Thyroid gland (tissue), 4 donors: Measurements from ENCODE around the gene TSG101. TPM values are rescaled to one million over a fixed set of nuclear protein-coding genes. Genes with fewer than 3 reads are reported as not detected.

Source experiments
- DNase-seq, 2 donors: peaks; one replicate each; pipeline ENCODE4 v3.0.0-alpha.2; 2019
- H3K27ac ChIP-seq, 3 donors: fragments of 200-600 bp; sonication (generic); 1 replicate in 2 of 3; 2 replicates in 1 of 3; pipeline ENCODE4 v1.5.1; 2016 to 2019; ENCODE audit warnings: mild to moderate bottlenecking in 1 of 3, moderate library complexity in 1 of 3
- H3K27me3 ChIP-seq: fragments of 200-600 bp; sonication (generic); one replicate; pipeline ENCODE4 v1.5.1; 2019
- H3K36me3 ChIP-seq, 2 donors: fragments of 200-600 bp; sonication (generic); one replicate each; pipeline ENCODE4 v1.5.1; 2016 to 2019
- H3K4me1 ChIP-seq, 2 donors: fragments of 200-600 bp; sonication (generic); one replicate each; pipeline ENCODE4 v1.5.1; 2017 to 2019
- H3K4me3 ChIP-seq, 3 donors: fragments of 200-600 bp; sonication (generic); replicated peaks in 1 of 3; 1 replicate in 2 of 3; 2 replicates in 1 of 3; pipeline ENCODE4 v1.5.1; 2016; ENCODE audit warnings: mild to moderate bottlenecking in 1 of 3
- H3K9me3 ChIP-seq: fragments of 200-600 bp; sonication (generic); one replicate; pipeline ENCODE4 v1.5.1; 2017
- CTCF ChIP-seq, 6 experiments: fragments of 200-600 bp in 3 of 6; fragments of 450-650 bp in 3 of 6; sonication (generic) in 3 of 6; IDR thresholded peaks; one replicate each; pipeline ENCODE4 v1.5.1; 2016 to 2019; ENCODE audit warnings: antibody characterized with exemption in 6 of 6, mild to moderate bottlenecking in 2 of 6, inconsistent platforms in 1 of 6, moderate library complexity in 1 of 6
- POLR2A ChIP-seq, 2 donors: fragments of 450-650 bp; IDR thresholded peaks; one replicate each; pipeline ENCODE4 v1.6.1; 2017; ENCODE audit warnings: antibody characterized with exemption in 2 of 2, mild to moderate bottlenecking in 2 of 2, moderate library complexity in 1 of 2
- WGBS, 2 donors: methylation state at CpG; one replicate each; pipeline ENCODE4 v1.1.5; 2017; 5-methylcytosine and 5-hydroxymethylcytosine counted together
- intact Hi-C: fragments of 100-400 bp; cut with DNase I; formaldehyde crosslinking; loops from one replicate; pipeline ENCODE4 v1.15.1; 2023
- total RNA-seq, 4 donors: library from RNA; depleted of rRNA; stranded (reverse); fragments of >200 nt; gene quantifications; one replicate each; pipeline ENCODE4 v1.2.3, GENCODE V29; 2016

Gene TSG101
- total RNA-seq, 4 donors from 2014 or later, result 71.5 to 147 (median 99.3) TPM

GRCh38 chr11:18461909-18462308 lies 64.8 kb downstream of the TSG101 start:
- intact Hi-C loops, result no loop called here
- Histone ChIP-seq H3K27me3 (no peaks in the 10 kb centered on the region), H3K27ac (no peak overlapping the region), H3K36me3 (no peaks in the 10 kb centered on the region), H3K4me1 (no peaks in the 10 kb centered on the region), H3K9me3 (no peaks in the 10 kb centered on the region), H3K4me3 (no peak overlapping the region)
- WGBS, 2 donors, result 95 to 98% methylated on average over 6 of the region's 6 CpGs
- TF ChIP-seq CTCF (IDR thresholded peaks at IDR 0.05) (no peak), POLR2A (IDR thresholded peaks at IDR 0.05) (no peak)
- no peak for DNase-seq

GRCh38 chr11:18459634-18460033 lies 67.1 kb downstream of the TSG101 start:
- intact Hi-C loops, result no loop called here
- TF ChIP-seq CTCF (IDR thresholded peaks at IDR 0.05) (no peak), POLR2A (IDR thresholded peaks at IDR 0.05) (no peak)
- Histone ChIP-seq H3K36me3 (no peaks in the 10 kb centered on the region), H3K27me3 (no peaks in the 10 kb centered on the region), H3K4me1 (no peaks in the 10 kb centered on the region), H3K27ac (no peak overlapping the region), H3K4me3 (no peak overlapping the region), H3K9me3 (no peaks in the 10 kb centered on the region)
- DNase-seq, result no peak
- 90 to 92% methylated on average over 4 of the region's 4 CpGs for WGBS, 2 donors

- Histone ChIP-seq H3K36me3 (no peaks in the 10 kb centered on the region), H3K9me3 (no peaks in the 10 kb centered on the region), H3K27me3 (no peaks in the 10 kb centered on the region), H3K27ac (no peak overlapping the region), H3K4me3 (no peak overlapping the region), H3K4me1 (no peaks in the 10 kb centered on the region)
- TF ChIP-seq POLR2A (IDR thresholded peaks at IDR 0.05) (no peak), CTCF (IDR thresholded peaks at IDR 0.05) (no peak)
- WGBS, 2 donors, result 69 to 78% methylated on average over 3 of the region's 3 CpGs
- DNase-seq, result no peak
- intact Hi-C loops, result no loop called here
Observed at GRCh38 chr11:18457450-18457849, 69.3 kb downstream of the TSG101 start.

- intact Hi-C loops, result no loop called here
- H3K27ac ChIP-seq, result no peak within 1 kb of the TSS
- no peak for TF ChIP-seq CTCF (IDR thresholded peaks at IDR 0.05)
- no peak for TF ChIP-seq POLR2A (IDR thresholded peaks at IDR 0.05)
- H3K4me1 ChIP-seq, result no peaks in the 10 kb centered on the region
- DNase-seq, result no peak
- no peaks in the 10 kb centered on the region for H3K36me3 ChIP-seq
- H3K4me3 ChIP-seq, result no peak within 1 kb of the TSS
- H3K9me3 ChIP-seq, result no peaks in the 10 kb centered on the region
- WGBS, 2 donors, result 62 to 71% methylated on average over 41 to 47 of the region's 47 CpGs
- H3K27me3 ChIP-seq, result no peaks in the 10 kb centered on the region
Observed at GRCh38 chr11:18455686-18456372, 70.9 kb downstream of the TSG101 start, which contains the start of gene LDHAL6A. Gene LDHAL6A (plus strand): TSS chr11:18455856. CDS start chr11:18456681, 825 bp downstream.

GRCh38 chr11:18452927-18453326 lies 73.8 kb downstream of the TSG101 start:
- no peak for DNase-seq
- no peak for TF ChIP-seq POLR2A (IDR thresholded peaks at IDR 0.05)
- Histone ChIP-seq H3K9me3 (no peaks in the 10 kb centered on the region), H3K27ac (no peak overlapping the region), H3K36me3 (no peaks in the 10 kb centered on the region), H3K4me3 (no peak overlapping the region), H3K4me1 (no peaks in the 10 kb centered on the region), H3K27me3 (no peaks in the 10 kb centered on the region)
- intact Hi-C loops, result no loop called here
- 54 to 74% methylated on average over 2 of the region's 2 CpGs for WGBS, 2 donors
